HT-29 (cell line): ENCODE data around the gene MIER2. TPM values are rescaled to one million over a fixed set of nuclear protein-coding genes. Genes with fewer than 3 reads are reported as not detected.

ENCODE experiments used
- DNase-seq: peaks from one replicate; pipeline ENCODE4 v3.0.0-alpha.2; 2015; ENCODE audit warnings: low spot score
- total RNA-seq: library from RNA; depleted of rRNA; stranded (reverse); fragments of >200 nt; shearing (Covaris generic); gene quantifications from 2 replicates; pipeline ENCODE4 v1.2.3, GENCODE V29; 2014

Gene MIER2
- total RNA-seq, 1 experiment from 2014 or later: 29.8 TPM

- DNase-seq: no peak
Observed at GRCh38 chr19:329876-330275, 14.7 kb downstream of the MIER2 start.

- DNase-seq: no peak
Observed at GRCh38 chr19:328025-328505, 16.5 kb downstream of the MIER2 start.

GRCh38 chr19:327291-328024 lies 17.1 kb downstream of the MIER2 start:
- DNase-seq: no peak

GRCh38 chr19:326871-327270 lies 17.7 kb downstream of the MIER2 start:
- no peak for DNase-seq

- no peak for DNase-seq
Observed at GRCh38 chr19:325937-326565, 18.5 kb downstream of the MIER2 start.

- DNase-seq: no peak
Observed at GRCh38 chr19:325173-325936, 19.2 kb downstream of the MIER2 start.

GRCh38 chr19:324716-325115 lies 19.9 kb downstream of the MIER2 start:
- DNase-seq: no peak

GRCh38 chr19:322616-323015 lies 22.0 kb downstream of the MIER2 start:
- DNase-seq: no peak

GRCh38 chr19:318509-318774 lies 26.2 kb downstream of the MIER2 start:
- DNase-seq: no peak

- DNase-seq: no peak
Observed at GRCh38 chr19:317710-318508, 26.7 kb downstream of the MIER2 start.

- no peak for DNase-seq
Observed at GRCh38 chr19:315811-316210, 28.8 kb downstream of the MIER2 start.

- no peak for DNase-seq
Observed at GRCh38 chr19:313988-314815, 30.4 kb downstream of the MIER2 start.

GRCh38 chr19:313169-313987 lies 31.2 kb downstream of the MIER2 start:
- no peak for DNase-seq

GRCh38 chr19:311813-312261 lies 32.8 kb downstream of the MIER2 start:
- DNase-seq: no peak

- no peak for DNase-seq
Observed at GRCh38 chr19:310781-311496, 33.7 kb downstream of the MIER2 start.

- no peak for DNase-seq
Observed at GRCh38 chr19:310141-310651, 34.4 kb downstream of the MIER2 start.

- DNase-seq: no peak
Observed at GRCh38 chr19:309206-309565, 35.4 kb downstream of the MIER2 start.

GRCh38 chr19:308471-309205 lies 36.0 kb downstream of the MIER2 start:
- no peak for DNase-seq
